Fibroblast of the aortic adventitia (primary cell): Measurements from ENCODE around the gene ZNF484. TPM values are rescaled to one million over a fixed set of nuclear protein-coding genes. Genes with fewer than 3 reads are reported as not detected.
"Not testable (repeated sequence)": the region's sequence is repeated elsewhere in the genome, so short reads cannot be mapped to it uniquely, and the experiment has no call there.

Source experiments
- DNase-seq: peaks from one replicate; pipeline ENCODE4 v3.0.0-alpha.2; 2010; ENCODE audit warnings: low read depth
- H3K4me3 ChIP-seq: 2 replicates; pipeline ENCODE4 v1.5.1; 2011; ENCODE audit warnings: low read depth, mild to moderate bottlenecking, control low read depth, low read length, moderate library complexity
- total RNA-seq: library from RNA; depleted of rRNA; stranded (reverse); fragments of >200 nt; gene quantifications from 2 replicates; pipeline ENCODE4 v1.2.3, GENCODE V29; 2012; ENCODE audit warnings: low replicate concordance
- TF ChIP-seq, protein P1 (sequence below): IDR thresholded peaks from 2 replicates; pipeline ENCODE4 v1.5.1; 2011; ENCODE audit warnings: mild to moderate bottlenecking, low read length, control low read depth, inconsistent platforms; ENCODE audit not compliant: insufficient read depth

ZNF484 gene
- total RNA-seq, 1 donor = 14.0 TPM

DNA sequence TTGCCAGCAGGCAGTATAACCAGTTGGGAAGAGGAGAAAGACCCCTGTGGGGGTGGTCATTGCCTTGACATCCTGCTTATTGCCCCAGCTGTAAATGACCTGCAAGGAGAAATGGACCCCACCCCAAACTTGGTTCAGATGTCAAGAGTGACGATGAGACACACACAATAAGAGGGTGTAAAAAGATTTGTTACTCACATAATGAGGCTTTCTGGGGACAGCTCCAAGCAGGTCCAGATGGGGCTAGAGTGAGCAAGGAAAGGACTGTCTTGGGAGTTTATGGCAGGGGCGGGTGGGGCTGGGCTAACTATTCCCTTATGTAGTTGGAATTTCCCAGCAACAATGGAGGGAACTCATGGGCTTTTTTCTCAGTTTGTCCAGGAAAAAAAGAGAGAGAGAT, 24.1 kb downstream of the ZNF484 start:
- H3K4me3 ChIP-seq = no peak overlapping the region
- TF ChIP-seq, protein P1, sequence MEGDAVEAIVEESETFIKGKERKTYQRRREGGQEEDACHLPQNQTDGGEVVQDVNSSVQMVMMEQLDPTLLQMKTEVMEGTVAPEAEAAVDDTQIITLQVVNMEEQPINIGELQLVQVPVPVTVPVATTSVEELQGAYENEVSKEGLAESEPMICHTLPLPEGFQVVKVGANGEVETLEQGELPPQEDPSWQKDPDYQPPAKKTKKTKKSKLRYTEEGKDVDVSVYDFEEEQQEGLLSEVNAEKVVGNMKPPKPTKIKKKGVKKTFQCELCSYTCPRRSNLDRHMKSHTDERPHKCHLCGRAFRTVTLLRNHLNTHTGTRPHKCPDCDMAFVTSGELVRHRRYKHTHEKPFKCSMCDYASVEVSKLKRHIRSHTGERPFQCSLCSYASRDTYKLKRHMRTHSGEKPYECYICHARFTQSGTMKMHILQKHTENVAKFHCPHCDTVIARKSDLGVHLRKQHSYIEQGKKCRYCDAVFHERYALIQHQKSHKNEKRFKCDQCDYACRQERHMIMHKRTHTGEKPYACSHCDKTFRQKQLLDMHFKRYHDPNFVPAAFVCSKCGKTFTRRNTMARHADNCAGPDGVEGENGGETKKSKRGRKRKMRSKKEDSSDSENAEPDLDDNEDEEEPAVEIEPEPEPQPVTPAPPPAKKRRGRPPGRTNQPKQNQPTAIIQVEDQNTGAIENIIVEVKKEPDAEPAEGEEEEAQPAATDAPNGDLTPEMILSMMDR = no peak
- DNase-seq = no peak

DNA sequence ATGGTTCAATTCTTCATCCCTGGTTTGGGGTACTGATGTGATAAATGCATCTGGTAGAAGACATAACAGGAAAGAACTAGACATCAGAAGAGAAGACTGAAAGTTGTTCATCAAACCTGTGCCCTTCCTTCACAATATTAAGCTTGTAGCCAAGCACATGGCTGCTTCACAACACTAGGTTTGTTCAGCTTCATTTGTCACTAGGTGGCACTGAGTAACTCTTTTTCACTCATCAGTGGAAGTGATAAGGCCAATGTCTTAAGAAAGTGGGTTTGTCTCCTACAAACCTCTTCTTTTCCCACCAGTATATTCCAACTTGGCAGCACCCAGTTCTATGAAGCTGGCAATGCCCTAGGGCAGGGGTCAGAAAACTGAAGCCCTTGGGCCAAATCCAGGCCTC, 26.9 kb downstream of the ZNF484 start:
- TF ChIP-seq, protein P1 = no peak
- DNase-seq = no peak
- no peak overlapping the region for H3K4me3 ChIP-seq

DNA sequence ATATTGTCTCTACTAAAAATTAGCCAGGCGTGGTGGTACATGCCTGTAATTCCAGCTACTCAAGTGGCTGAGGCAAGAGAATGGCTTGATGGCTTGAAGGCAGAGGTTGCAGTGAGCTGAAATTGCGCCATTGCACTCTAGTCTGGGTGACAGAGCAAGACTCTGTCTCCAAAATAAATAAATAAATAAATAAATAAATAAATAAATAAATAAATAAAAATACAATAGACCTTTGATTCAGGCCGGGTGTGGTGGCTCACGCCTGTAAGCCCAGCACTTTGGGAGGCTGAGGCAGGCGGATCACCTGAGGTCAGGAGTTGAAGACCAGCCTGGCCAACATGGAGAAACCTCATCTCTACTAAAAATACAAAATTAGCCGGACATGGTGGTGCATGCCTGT, 29.1 kb downstream of the ZNF484 start:
- not testable (repeated sequence) for DNase-seq, H3K4me3 ChIP-seq

DNA sequence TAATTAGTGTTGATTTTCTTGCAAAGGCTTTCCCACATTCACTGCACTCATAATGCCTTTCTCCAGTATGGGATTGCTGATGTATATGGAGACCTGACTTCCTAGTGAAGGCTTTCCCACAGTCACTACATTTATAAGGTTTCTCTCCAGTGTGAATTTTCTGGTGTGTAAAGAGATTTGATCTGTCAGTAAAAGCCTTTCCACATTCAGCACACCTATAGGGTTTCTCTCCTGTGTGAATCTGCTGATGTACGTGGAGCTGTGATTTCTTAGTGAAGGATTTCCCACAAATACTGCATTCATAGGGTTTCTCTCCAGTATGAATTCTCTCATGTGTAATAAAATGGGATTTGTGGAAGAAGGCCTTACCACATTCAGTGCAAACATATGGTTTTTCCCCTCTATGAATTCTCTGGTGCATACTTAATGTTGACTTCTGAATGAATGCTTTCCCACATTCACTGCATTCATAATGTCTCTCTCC, 31.1 kb downstream of the ZNF484 start:
- DNase-seq = peak; percentile 3
- H3K4me3 ChIP-seq = no peak overlapping the region
- TF ChIP-seq, protein P1 = no peak

GRCh38 chr9:92838411-92838810, 39.4 kb downstream of the ZNF484 start:
- H3K4me3 ChIP-seq, DNase-seq: not testable (repeated sequence)

DNA sequence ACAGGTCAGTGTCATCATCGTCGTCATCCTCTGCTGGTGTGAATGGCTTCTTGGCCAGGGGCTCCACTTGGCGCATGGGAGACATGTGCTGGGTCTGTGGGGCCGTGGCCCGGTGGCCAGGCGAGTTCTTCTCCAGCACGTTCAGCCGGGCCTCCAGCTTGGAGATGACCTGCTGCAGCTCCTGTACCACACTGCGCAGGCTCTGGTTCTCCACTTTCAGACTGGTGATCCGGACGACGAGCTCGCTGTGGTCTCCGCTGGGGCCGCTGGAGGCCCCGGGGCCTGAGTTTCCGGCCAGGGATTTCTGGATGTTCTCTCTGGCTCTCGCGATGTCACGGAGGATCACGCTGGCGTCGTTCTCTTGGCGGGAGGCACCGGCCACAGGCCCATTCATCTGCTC, 40.6 kb downstream of the ZNF484 start:
- no peak overlapping the region for H3K4me3 ChIP-seq
- TF ChIP-seq, protein P1 = no peak

DNA sequence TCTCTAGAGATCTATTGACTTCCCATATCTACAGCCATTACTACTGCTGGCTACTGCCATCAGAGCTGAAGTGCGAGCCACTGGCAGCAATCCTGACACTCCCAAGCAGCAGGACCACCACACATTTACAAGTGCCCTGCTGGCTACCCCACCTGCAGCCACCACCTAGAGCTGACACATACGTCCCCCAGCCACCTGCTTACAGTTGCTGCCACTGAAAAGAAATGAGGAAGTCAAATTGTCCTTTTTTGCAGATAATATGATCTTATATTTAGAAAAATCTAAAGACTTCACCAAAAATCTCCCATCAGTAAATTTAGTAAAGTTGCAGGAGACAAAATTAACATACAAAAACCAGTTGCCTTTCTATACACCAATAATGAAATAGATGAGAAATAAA, 48.4 kb downstream of the ZNF484 start:
- TF ChIP-seq, protein P1 = no peak
- H3K4me3 ChIP-seq = no peak overlapping the region
- no peak for DNase-seq

More for the DNA sequence above, 40.6 kb downstream of the ZNF484 start:
- DNase-seq = no peak

DNA sequence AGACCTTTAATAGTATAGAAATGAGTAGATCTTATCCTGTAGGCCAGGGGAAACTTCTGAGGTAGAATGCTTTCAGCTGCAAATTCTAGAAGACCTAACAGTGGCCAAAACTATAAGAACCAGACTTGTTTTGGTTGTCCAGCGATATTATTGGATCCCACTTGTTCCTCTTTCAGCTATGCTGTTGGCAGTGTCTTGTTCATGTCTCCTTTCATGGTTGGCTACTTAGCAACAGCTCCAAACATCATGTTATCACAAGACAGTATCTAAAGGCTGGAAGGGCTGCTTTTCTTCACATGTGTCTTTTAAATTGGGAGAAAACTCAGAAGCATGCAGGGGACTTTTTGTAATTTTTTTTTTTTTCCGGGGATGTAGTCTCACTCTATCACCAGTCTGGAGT, 52.8 kb downstream of the ZNF484 start:
- H3K4me3 ChIP-seq, DNase-seq: not testable (repeated sequence)

GRCh38 chr9:92820964-92821363, 56.9 kb downstream of the ZNF484 start:
- no peak overlapping the region for H3K4me3 ChIP-seq
- TF ChIP-seq, protein P1 = no peak
- DNase-seq = no peak

- not testable (repeated sequence) for H3K4me3 ChIP-seq
- DNase-seq = peak; percentile 23
Measured at GRCh38 chr9:92819898-92820297, 57.9 kb downstream of the ZNF484 start.

- not testable (repeated sequence) for DNase-seq, H3K4me3 ChIP-seq
Measured at GRCh38 chr9:92809629-92810326, 68.1 kb downstream of the ZNF484 start.
